Kidney (tissue), 14 donors: ENCODE measurements around the gene SHH. TPM values are rescaled to one million over a fixed set of nuclear protein-coding genes. Genes with fewer than 3 reads are reported as not detected.

Experiments used
- DNase-seq, 5 donors: peaks; one replicate each; pipeline ENCODE4 v3.0.0-alpha.2; 2013 to 2020
- FAIRE-seq: peaks from 2 replicates; lab custom pipeline; 2012; peaks lifted over from hg19 to GRCh38; lab: Jason Lieb, UNC
- H3K27ac ChIP-seq, 2 donors: one replicate each; pipeline ENCODE4 v1.7.0; 2013; ENCODE audit warnings: low read depth in 2 of 2, low read length in 2 of 2, inconsistent platforms in 1 of 2
- H3K27me3 ChIP-seq: one replicate; pipeline ENCODE4 v1.7.1; 2013; ENCODE audit warnings: low read length, inconsistent platforms; ENCODE audit not compliant: control insufficient read depth, insufficient read depth
- H3K36me3 ChIP-seq, 3 donors: one replicate each; pipeline versions ENCODE4 v1.7.0 to v1.7.1; 2013; ENCODE audit warnings: low read length in 3 of 3, control low read depth in 1 of 3, inconsistent platforms in 1 of 3; ENCODE audit not compliant: insufficient read depth in 3 of 3, control insufficient read depth in 2 of 3
- H3K4me1 ChIP-seq, 3 donors: one replicate each; pipeline versions ENCODE4 v1.7.0 to v1.7.1; 2013; ENCODE audit warnings: low read length in 3 of 3, inconsistent platforms in 1 of 3, low read depth in 1 of 3; ENCODE audit not compliant: control insufficient read depth in 2 of 3, insufficient read depth in 2 of 3
- H3K4me3 ChIP-seq, 3 donors: one replicate each; pipeline versions ENCODE4 v1.7.0 to v1.8.1; 2013; ENCODE audit warnings: low read length in 3 of 3, control low read depth in 1 of 3, inconsistent platforms in 1 of 3
- H3K9ac ChIP-seq, 3 donors: one replicate each; pipeline versions ENCODE4 v1.7.0 to v1.7.1; 2013; ENCODE audit warnings: low read length in 3 of 3, control low read depth in 1 of 3, inconsistent platforms in 1 of 3
- H3K9me3 ChIP-seq, 3 donors: one replicate each; pipeline versions ENCODE4 v1.7.0 to v1.7.1; 2013; ENCODE audit warnings: low read length in 3 of 3, control low read depth in 1 of 3, inconsistent platforms in 1 of 3; ENCODE audit not compliant: control insufficient read depth in 2 of 3, insufficient read depth in 1 of 3
- CTCF ChIP-seq: IDR thresholded peaks from 3 replicates; pipeline ENCODE4 v1.5.1; 2012; ENCODE audit warnings: mild to moderate bottlenecking, moderate library complexity, borderline replicate concordance; ENCODE audit not compliant: insufficient read depth; ENCODE audit errors: extremely low read depth
- intact Hi-C: fragments of 100-400 bp; cut with DNase I; formaldehyde crosslinking; loops from one replicate; pipeline ENCODE4 v1.11.1; 2022
- polyA plus RNA-seq: library from polyadenylated mRNA; stranded (reverse); fragments of 350-450 nt; fragmentation: Illumina TruSeq; extraction: RNeasy Lipid Tissue Mini Kit (QIAGEN cat#74804); gene quantifications from one replicate; pipeline ENCODE4 v1.2.3, GENCODE V29; 2014; ENCODE audit warnings: low read depth, low replicate concordance; ENCODE audit not compliant: insufficient read depth
- total RNA-seq: library from RNA; stranded (reverse); fragmentation: NEBNext Ultra II Directional; extraction: Animal tissue kit (Norgen Biotek cat#: 25700); gene quantifications from one replicate; pipeline ENCODE4 v1.2.1, GENCODE V29; 2021
- donor health status: control.
- donor health status: control.
- donor health status: control.
- donor health status: control.
- donor health status: control.
- donor health status: DM: yes; HTN: yes; CAD: no.
- donor health status: Normal renal cell carcinoma (clear cell type).

Gene SHH
- total and polyA plus RNA-seq, 2 donors from 2014 or later = 2.0 to 15.2 TPM

DNA sequence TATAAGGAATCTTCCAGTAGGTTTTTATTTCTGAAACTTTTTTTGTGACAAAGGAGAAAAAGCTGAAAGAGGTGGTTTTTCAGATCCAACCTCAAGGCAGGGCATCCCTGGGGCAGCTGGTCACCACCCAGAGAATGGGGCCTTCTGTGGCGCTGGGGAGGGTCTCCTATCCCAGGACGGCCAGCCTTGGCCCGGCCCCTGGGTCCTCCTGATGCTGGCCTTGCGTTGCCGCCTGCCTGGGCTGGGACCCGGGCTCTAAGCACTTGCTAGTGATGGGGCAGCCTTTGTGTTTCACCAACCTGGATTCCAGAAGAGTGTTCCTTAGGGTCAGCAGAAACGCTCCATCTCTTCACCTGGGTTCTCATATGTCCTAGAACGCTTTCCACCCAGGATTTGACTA, 16.3 kb downstream of the SHH start:
- no peak for FAIRE-seq
- Histone ChIP-seq H3K27ac (no peak overlapping the region), H3K4me1 (peaks cover 0 to 2% (median 0%) of the 10 kb centered on the region in 3 donors), H3K9ac (no peak overlapping the region), H3K36me3 (no peaks in the 10 kb centered on the region), H3K9me3 (no peaks in the 10 kb centered on the region), H3K4me3 (no peak overlapping the region), H3K27me3 (peaks cover 15% of the 10 kb centered on the region)
- intact Hi-C loops = no loop called here
- no peak for DNase-seq
- no peak for TF ChIP-seq CTCF

GRCh38 chr7:155795401-155795800, 16.9 kb downstream of the SHH start:
- intact Hi-C loops = no loop called here
- H3K4me1 ChIP-seq = peaks cover 0 to 2% (median 0%) of the 10 kb centered on the region in 3 donors
- no peak overlapping the region for H3K9ac ChIP-seq
- H3K4me3 ChIP-seq = no peak overlapping the region
- TF ChIP-seq CTCF = no peak
- H3K9me3 ChIP-seq = no peaks in the 10 kb centered on the region
- DNase-seq (no peak), FAIRE-seq (no peak)
- H3K36me3 ChIP-seq = no peaks in the 10 kb centered on the region
- no peak overlapping the region for H3K27ac ChIP-seq
- peaks cover 9% of the 10 kb centered on the region for H3K27me3 ChIP-seq

DNA sequence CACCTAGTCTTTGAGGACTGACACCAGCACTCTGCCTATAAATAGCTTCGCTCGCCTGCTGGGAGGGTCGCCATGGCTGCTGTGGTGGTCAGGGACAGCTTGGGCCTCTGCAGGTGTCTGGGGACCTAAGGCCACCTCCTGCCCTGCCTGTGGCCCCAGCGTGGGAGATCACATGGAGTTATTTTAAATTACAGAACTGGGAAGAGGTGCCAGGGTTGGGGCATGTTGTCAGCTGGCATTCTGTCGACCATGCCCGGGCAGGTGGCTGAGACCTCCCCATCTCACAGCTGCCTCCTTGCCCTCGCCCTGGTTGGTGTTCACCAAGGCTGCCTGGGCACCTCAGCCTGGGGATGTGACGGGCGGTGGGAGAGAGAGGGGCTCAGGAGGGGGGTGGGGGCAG, 18.1 kb downstream of the SHH start:
- Histone ChIP-seq H3K36me3 (no peaks in the 10 kb centered on the region), H3K27me3 (no peaks in the 10 kb centered on the region), H3K27ac (no peak overlapping the region), H3K9me3 (no peaks in the 10 kb centered on the region), H3K9ac (no peak overlapping the region), H3K4me1 (peaks cover 0 to 2% (median 0%) of the 10 kb centered on the region in 3 donors), H3K4me3 (no peak overlapping the region)
- no peak for FAIRE-seq
- DNase-seq = no peak
- TF ChIP-seq CTCF = no peak
- intact Hi-C loops = no loop called here

DNA sequence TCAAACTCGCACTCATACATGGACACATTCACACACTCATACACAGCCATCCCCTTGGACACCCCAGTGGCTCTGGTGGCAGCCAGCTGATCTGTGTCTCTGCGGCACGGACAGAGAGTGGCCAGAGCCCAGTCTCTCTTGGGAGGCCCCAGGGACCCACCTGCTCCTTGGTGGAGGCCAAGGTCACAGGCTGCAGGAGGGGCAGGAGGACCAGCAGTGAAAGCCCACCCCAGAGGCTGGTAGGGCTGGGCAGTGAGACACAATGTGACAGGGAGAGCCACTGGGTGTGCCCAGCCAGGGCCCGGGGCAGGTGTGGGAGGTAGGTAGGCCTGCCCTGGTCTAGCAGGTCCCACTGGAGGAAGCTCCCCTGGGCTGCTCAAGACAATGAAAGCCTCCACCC, 18.5 kb downstream of the SHH start:
- intact Hi-C loops = no loop called here
- Histone ChIP-seq H3K27me3 (no peaks in the 10 kb centered on the region), H3K36me3 (no peaks in the 10 kb centered on the region), H3K9me3 (no peaks in the 10 kb centered on the region), H3K9ac (no peak overlapping the region), H3K4me3 (no peak overlapping the region), H3K27ac (no peak overlapping the region), H3K4me1 (peaks cover 0 to 2% (median 0%) of the 10 kb centered on the region in 3 donors)
- TF ChIP-seq CTCF = no peak
- no peak for DNase-seq
- no peak for FAIRE-seq
